GM12878 (cell line): ENCODE results near the gene APBA1. TPM values are rescaled to one million over a fixed set of nuclear protein-coding genes. Genes with fewer than 3 reads are reported as not detected.

Experiments used
- ATAC-seq: fragments of 200-7000 bp; cut with Tn5 transposase; 3 replicates; pipeline ENCODE4 v1.9.1; 2020; ENCODE audit warnings: mild to moderate bottlenecking, moderate library complexity
- BruUV-seq: library from RNA; stranded (reverse); fragments of 400-500 nt; replicated peaks from 2 replicates; lab custom pipeline; 2021; lab: Mats Ljungman, UMichigan
- CTCF ChIA-PET: fragments of 300-600 bp; sonication (Branson Sonifier 250); formaldehyde crosslinking; extraction: SDS; loops from one replicate; lab custom pipeline; 2021; ENCODE audit warnings: inconsistent platforms; lab: Yijun Ruan, JAX
- POLR2A ChIA-PET: fragments of 350-600 bp; formaldehyde crosslinking; extraction: SDS; loops from one replicate; lab custom pipeline; 2021; ENCODE audit warnings: inconsistent platforms; lab: Charles Lee
- RAD21 ChIA-PET: fragments of 300-600 bp; sonication (Branson Sonifier 250); formaldehyde crosslinking; loops from one replicate; lab custom pipeline; 2023; ENCODE audit warnings: antibody characterized with exemption; ENCODE audit not compliant: unreplicated experiment; lab: Charles Lee
- SMC1A ChIA-PET: fragments of 300-600 bp; sonication (Branson Sonifier 250); formaldehyde crosslinking; loops from one replicate; lab custom pipeline; 2023; ENCODE audit not compliant: unreplicated experiment, uncharacterized antibody; lab: Charles Lee
- DNase-seq: peaks from one replicate; pipeline ENCODE4 v3.0.0-alpha.2; 2011; ENCODE audit warnings: low read depth, low spot score
- FAIRE-seq: peaks from 3 replicates; lab custom pipeline; 2011; peaks lifted over from hg19 to GRCh38; lab: Jason Lieb, UNC
- H2AFZ ChIP-seq: 2 replicates; pipeline ENCODE4 v1.6.0; 2011; ENCODE audit warnings: low read depth, low read length, control low read depth; ENCODE audit not compliant: control insufficient read depth
- H3K27ac ChIP-seq: 2 replicates; pipeline ENCODE4 v1.5.1; 2011; ENCODE audit warnings: control low read depth; ENCODE audit not compliant: control insufficient read depth, insufficient read depth
- H3K27me3 ChIP-seq, 2 experiments: replicated peaks in 1 of 2; 2 replicates each; pipeline versions ENCODE4 v1.6.0 to v1.6.1; 2011; ENCODE audit warnings: low read length in 1 of 2; ENCODE audit not compliant: control insufficient read depth in 2 of 2, insufficient read depth in 2 of 2
- H3K36me3 ChIP-seq, 2 experiments: 2 replicates each; pipeline ENCODE4 v1.5.1; 2011; ENCODE audit warnings: low read length in 1 of 2; ENCODE audit not compliant: control insufficient read depth in 2 of 2, insufficient read depth in 2 of 2
- H3K4me1 ChIP-seq: 2 replicates; pipeline ENCODE4 v1.6.1; 2011; ENCODE audit warnings: mild to moderate bottlenecking, low read length, moderate library complexity, mixed read lengths; ENCODE audit not compliant: control insufficient read depth, insufficient read depth
- H3K4me2 ChIP-seq: 2 replicates; pipeline ENCODE4 v1.6.0; 2011; ENCODE audit warnings: control low read depth; ENCODE audit not compliant: control insufficient read depth, insufficient read depth
- H3K4me3 ChIP-seq: fragments of 200-600 bp; sonication (generic); 2 replicates; pipeline ENCODE4 v1.5.1; 2016
- H3K79me2 ChIP-seq: 2 replicates; pipeline ENCODE4 v1.6.0; 2011; ENCODE audit warnings: low read length; ENCODE audit not compliant: control insufficient read depth, insufficient read depth
- H3K9ac ChIP-seq: 2 replicates; pipeline ENCODE4 v1.8.0; 2011; ENCODE audit warnings: low read length, control low read depth, mixed read lengths; ENCODE audit not compliant: control insufficient read depth, insufficient read depth
- H3K9me3 ChIP-seq: replicated peaks from 3 replicates; pipeline ENCODE4 v1.5.1; 2011; ENCODE audit warnings: mild to moderate bottlenecking, low read length; ENCODE audit not compliant: control insufficient read depth, insufficient read depth
- H4K20me1 ChIP-seq: 2 replicates; pipeline ENCODE4 v1.6.0; 2011; ENCODE audit not compliant: control insufficient read depth, insufficient read depth
- ATF7 ChIP-seq: fragments of 450-650 bp; IDR thresholded peaks from 2 replicates; pipeline ENCODE4 v1.6.1; 2016; ENCODE audit warnings: low read depth, mild to moderate bottlenecking
- BHLHE40 ChIP-seq, 2 experiments: fragments of 450-650 bp in 1 of 2; IDR thresholded peaks; 2 replicates each; pipeline ENCODE4 v1.6.1; 2011 to 2017; ENCODE audit warnings: low read depth in 2 of 2, borderline replicate concordance in 1 of 2, improper control_type of control experiment in 1 of 2, low read length in 1 of 2, mild to moderate bottlenecking in 1 of 2
- LARP7 ChIP-seq: fragments of 450-650 bp; IDR thresholded peaks from 2 replicates; pipeline ENCODE4 v1.6.1; 2017; ENCODE audit warnings: mild to moderate bottlenecking
- RAD51 ChIP-seq: fragments of 450-650 bp; IDR thresholded peaks from 2 replicates; pipeline ENCODE4 v1.6.1; 2016; ENCODE audit warnings: moderate library complexity, mild to moderate bottlenecking, inconsistent platforms
- SP1 ChIP-seq: IDR thresholded peaks from one replicate; pipeline ENCODE4 v1.6.1; 2011; ENCODE audit warnings: low read depth, low read length
- YBX1 ChIP-seq: fragments of 450-650 bp; IDR thresholded peaks from 2 replicates; pipeline ENCODE4 v1.6.1; 2016; ENCODE audit warnings: antibody characterized with exemption
- YY1 ChIP-seq: IDR thresholded peaks from 2 replicates; pipeline ENCODE4 v1.6.1; 2011; ENCODE audit warnings: low read depth, mild to moderate bottlenecking, low read length
- ZNF622 ChIP-seq: fragments of 450-650 bp; IDR thresholded peaks from 2 replicates; pipeline ENCODE4 v1.6.1; 2017; ENCODE audit warnings: mild to moderate bottlenecking, inconsistent platforms
- in situ Hi-C: fragments of 300-500 bp; cut with MboI; formaldehyde crosslinking; loops from 9 replicates; pipeline ENCODE4 v1.14.3; 2018; ENCODE audit warnings: mixed read lengths
- intact Hi-C: fragments of 100-400 bp; cut with micrococcal nuclease; formaldehyde crosslinking; loops from one replicate; pipeline ENCODE4 v1.14.2; 2022; ENCODE audit not compliant: unreplicated experiment
- polyA plus RNA-seq, 11 experiments: library from polyadenylated mRNA; depleted of rRNA in 4 of 11; unstranded in 6 of 11; stranded (reverse) in 5 of 11; fragments of >200 nt; fragmentation: Nextera tagmentation in 4 of 11; fragmentation: Illumina TruSeq in 1 of 11; extraction: Ambion mirVana in 4 of 11; extraction: Trizol in 1 of 11; gene quantifications; 1 replicate in 1 of 11; 2 replicates in 10 of 11; pipeline versions ENCODE4 v1.2.1 to v1.2.3, GENCODE V29; 2011 to 2016; ENCODE audit warnings: inconsistent platforms in 2 of 11, missing spikeins in 2 of 11, low read depth in 1 of 11
- total RNA-seq, 4 experiments: library from RNA; depleted of rRNA in 3 of 4; stranded (reverse); fragments of >200 nt in 3 of 4; fragmentation: Illumina TruSeq in 1 of 4; extraction: Trizol in 1 of 4; gene quantifications; 2 replicates each; pipeline versions ENCODE4 v1.2.1 to v1.2.3, GENCODE V29; 2013 to 2021
- TF ChIP-seq, protein P1 (sequence below): fragments of 150-350 bp; IDR thresholded peaks from 2 replicates; pipeline ENCODE4 v1.6.1; 2014; ENCODE audit warnings: mild to moderate bottlenecking, low read depth, low read length
- TF ChIP-seq, protein P2 (sequence below): fragments of 450-650 bp; IDR thresholded peaks from 2 replicates; pipeline ENCODE4 v1.6.1; 2014; ENCODE audit warnings: mild to moderate bottlenecking
- TF ChIP-seq, protein P3 (sequence below): fragments of 450-650 bp; IDR thresholded peaks from 2 replicates; pipeline ENCODE4 v1.6.1; 2017; ENCODE audit warnings: borderline replicate concordance

APBA1 gene
- total and polyA plus RNA-seq, 10 of the 15 experiments (the other 5 are each of a cell fraction or from before 2014, with no cell fraction given): 0.01 to 1.3 (median 0.05) TPM; not detected in 7

DNA sequence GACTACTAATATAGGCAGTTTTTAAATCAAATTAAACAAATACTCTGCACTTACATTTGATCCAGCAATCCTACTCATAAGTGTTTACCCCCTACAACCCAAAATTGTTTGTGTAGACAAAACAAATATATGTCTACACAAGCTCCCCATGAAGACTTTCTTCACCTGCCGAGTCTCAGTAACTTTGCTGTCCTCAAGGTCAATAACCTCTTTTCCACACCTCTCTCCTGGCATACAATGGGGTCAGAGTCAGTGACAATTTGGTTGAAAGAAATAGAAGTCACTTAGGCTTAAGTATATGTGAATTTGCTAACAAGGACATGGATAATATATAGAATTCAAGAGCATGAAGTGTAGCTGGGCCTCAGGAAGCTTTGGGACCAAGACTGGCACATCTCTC, 29.1 kb downstream of the APBA1 start (continued):
- TF ChIP-seq, protein P1, sequence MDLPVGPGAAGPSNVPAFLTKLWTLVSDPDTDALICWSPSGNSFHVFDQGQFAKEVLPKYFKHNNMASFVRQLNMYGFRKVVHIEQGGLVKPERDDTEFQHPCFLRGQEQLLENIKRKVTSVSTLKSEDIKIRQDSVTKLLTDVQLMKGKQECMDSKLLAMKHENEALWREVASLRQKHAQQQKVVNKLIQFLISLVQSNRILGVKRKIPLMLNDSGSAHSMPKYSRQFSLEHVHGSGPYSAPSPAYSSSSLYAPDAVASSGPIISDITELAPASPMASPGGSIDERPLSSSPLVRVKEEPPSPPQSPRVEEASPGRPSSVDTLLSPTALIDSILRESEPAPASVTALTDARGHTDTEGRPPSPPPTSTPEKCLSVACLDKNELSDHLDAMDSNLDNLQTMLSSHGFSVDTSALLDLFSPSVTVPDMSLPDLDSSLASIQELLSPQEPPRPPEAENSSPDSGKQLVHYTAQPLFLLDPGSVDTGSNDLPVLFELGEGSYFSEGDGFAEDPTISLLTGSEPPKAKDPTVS: no peak
- TF ChIP-seq YY1 (no peak), ZNF622 (no peak), ATF7 (no peak)
- TF ChIP-seq, all 136 proteins: peak for 0

- Histone ChIP-seq H3K79me2 (no peaks in the 10 kb centered on the region), H2AFZ (no peak overlapping the region), H4K20me1 (no peaks in the 10 kb centered on the region), H3K4me3 (no peak overlapping the region), H3K36me3 (no peaks in the 10 kb centered on the region), H3K4me2 (no peak overlapping the region), H3K9ac (no peak overlapping the region), H3K4me1 (no peaks in the 10 kb centered on the region), H3K27me3 (no peaks in the 10 kb centered on the region), H3K27ac (no peak overlapping the region), H3K9me3 (no peaks in the 10 kb centered on the region)
- ChIA-PET SMC1A (no interaction called here), CTCF (no interaction called here), RAD21 (no interaction called here), POLR2A (no interaction called here)
- intact Hi-C loops (no loop called here), in situ Hi-C loops (no loop called here)
- ATAC-seq (no peak), FAIRE-seq (no peak), DNase-seq (no peak)
- no TSS peak for BruUV-seq
- no peak for TF ChIP-seq SP1
- no peak for TF ChIP-seq LARP7
- no peak for TF ChIP-seq YBX1
- TF ChIP-seq YY1: no peak
- no peak for TF ChIP-seq RAD51
- no peak for TF ChIP-seq BHLHE40 (IDR thresholded peaks at IDR 0.05; ENCODE audit: borderline replicate concordance in 1 of 2, low read depth in 2 of 2, low read length in 1 of 2)
- TF ChIP-seq, protein P2, sequence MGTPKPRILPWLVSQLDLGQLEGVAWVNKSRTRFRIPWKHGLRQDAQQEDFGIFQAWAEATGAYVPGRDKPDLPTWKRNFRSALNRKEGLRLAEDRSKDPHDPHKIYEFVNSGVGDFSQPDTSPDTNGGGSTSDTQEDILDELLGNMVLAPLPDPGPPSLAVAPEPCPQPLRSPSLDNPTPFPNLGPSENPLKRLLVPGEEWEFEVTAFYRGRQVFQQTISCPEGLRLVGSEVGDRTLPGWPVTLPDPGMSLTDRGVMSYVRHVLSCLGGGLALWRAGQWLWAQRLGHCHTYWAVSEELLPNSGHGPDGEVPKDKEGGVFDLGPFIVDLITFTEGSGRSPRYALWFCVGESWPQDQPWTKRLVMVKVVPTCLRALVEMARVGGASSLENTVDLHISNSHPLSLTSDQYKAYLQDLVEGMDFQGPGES: no peak
- TF ChIP-seq, protein P3, sequence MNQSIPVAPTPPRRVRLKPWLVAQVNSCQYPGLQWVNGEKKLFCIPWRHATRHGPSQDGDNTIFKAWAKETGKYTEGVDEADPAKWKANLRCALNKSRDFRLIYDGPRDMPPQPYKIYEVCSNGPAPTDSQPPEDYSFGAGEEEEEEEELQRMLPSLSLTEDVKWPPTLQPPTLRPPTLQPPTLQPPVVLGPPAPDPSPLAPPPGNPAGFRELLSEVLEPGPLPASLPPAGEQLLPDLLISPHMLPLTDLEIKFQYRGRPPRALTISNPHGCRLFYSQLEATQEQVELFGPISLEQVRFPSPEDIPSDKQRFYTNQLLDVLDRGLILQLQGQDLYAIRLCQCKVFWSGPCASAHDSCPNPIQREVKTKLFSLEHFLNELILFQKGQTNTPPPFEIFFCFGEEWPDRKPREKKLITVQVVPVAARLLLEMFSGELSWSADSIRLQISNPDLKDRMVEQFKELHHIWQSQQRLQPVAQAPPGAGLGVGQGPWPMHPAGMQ: no peak
Observed at GRCh38 chr9:69637817-69638200, 34.4 kb downstream of the APBA1 start.
